HG02588 (cell line): Measurements from ENCODE around the gene ZNF253.
"Not testable (repeated sequence)": the region's sequence is repeated elsewhere in the genome, so short reads cannot be mapped to it uniquely, and the experiment has no call there.

Source experiments
- ATAC-seq: cut with Tn5 transposase; IDR thresholded peaks from one replicate; pipeline ENCODE4 v1.9.1; 2021; ENCODE audit warnings: mild to moderate bottlenecking, moderate library complexity; ENCODE audit not compliant: unreplicated experiment

Gene ZNF253

DNA sequence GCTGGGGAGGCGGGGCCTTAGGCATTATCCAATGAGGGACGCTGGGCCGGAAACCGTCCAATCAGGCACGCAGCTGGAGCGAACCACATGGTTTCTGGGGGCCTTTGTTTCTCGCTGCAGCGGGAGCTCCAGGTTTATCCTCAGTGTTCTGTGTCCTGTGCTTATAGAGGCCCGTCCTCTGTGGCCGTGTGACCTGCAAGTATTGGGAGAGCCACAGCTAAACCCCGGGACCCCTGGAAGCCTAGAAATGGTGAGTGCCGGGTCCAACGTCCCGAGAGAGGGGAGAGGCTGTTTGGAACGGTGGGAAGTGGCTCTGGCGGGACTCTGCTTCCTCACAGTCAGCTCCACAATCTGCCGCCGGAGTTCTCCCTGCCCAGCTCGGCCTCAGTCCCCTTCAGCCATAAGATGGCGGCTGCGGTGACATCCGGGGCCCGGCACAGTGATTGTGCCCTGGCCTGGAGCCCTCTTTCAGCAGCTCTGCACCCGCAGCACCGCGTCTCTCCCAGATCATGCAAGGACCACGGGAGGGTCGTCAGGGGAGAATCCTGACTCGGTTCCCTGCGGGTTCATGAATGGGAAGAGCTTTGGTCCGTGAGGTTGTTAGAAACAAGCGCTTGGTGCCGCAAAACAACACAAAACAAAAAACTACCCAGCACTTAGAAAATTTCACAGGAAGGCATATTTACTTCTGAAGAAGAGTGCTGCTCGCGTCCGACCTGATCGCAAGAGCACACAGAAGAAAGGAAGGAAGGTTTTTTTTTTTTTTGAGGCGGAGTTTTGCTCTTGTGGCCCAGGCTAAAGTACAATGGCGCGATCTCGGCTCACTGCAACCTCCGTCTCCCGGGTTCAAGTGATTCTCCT is at the start of gene ZNF253:
TSS of gene ZNF253 (plus strand) at position 133 of the 861 bp plus-strand sequence. CDS start at position 248, 115 bp downstream.
- peak; percentile 97 for ATAC-seq

DNA sequence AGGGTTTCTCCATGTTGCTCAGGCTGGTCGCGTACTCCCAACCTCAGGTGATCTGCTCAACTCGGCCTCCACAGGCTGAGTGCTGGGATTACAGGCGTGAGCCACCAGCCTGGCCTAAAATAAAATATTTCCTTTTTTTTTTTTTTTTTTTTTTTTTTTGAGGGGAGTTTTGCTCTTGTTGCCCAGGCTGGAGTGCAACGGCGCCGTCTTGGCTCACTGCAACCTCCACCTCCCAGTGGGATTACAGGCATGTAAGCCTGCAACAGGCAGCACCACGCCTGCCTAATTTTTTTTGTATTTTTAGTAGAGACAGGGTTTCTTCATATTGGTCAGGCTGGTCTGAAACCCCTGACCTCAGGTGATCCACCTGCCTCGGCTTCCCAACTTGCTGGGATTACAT is 49.0 kb upstream of the ZNF253 start:
- ATAC-seq, result no peak

GRCh38 chr19:19817357-19817756 is 48.3 kb upstream of the ZNF253 start:
- ATAC-seq, result no peak

- ATAC-seq, result no peak
Measured at GRCh38 chr19:19820774-19821320, 44.8 kb upstream of the ZNF253 start.

- ATAC-seq, result peak; percentile 85
Measured at GRCh38 chr19:19821366-19821951, 44.2 kb upstream of the ZNF253 start, which contains the start of gene ZNF506. TSS of gene ZNF506 (minus strand) at chr19:19821750. CDS start at chr19:19821603, 147 bp downstream.

DNA sequence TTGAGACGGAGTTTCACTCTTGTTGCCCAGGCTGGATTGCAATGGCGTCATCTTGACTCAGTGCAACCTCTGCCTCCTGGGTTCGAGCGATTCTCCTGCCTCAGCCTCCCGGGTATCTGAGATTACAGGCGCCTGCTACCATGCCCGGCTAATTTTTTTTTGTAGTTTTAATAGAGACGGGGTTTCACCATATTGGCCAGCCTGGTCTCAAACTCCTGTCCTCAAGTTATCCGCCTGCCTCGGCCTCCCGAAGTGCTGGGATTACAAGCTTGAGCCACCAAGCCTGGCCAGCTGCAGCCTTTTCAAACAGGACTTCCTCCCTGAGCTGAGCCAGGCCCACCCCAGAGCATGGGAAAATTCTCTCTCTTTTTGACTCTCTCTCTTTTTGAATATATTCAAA is 43.7 kb upstream of the ZNF253 start:
- not testable (repeated sequence) for ATAC-seq

GRCh38 chr19:19823916-19824315 is 41.8 kb upstream of the ZNF253 start:
- no peak for ATAC-seq

DNA sequence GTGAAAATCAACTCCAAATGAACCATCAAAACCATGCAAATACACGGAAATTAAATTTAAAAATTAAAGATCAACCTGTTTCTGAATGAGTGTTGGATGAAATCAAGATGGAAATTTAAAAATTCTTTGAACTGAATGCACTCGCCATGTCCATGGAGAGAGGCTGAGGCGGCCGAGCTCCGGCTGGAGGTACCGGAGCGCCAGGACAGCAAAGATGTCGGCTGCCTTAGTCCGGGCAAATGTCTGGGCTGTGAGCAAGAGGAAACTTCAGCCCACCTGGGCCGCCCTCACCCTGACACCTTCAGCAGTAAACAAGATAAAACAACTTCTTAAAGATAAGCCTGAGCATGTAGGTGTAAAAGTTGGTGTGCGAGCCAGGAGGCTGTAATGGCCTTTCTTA is 38.8 kb upstream of the ZNF253 start:
- no peak for ATAC-seq

DNA sequence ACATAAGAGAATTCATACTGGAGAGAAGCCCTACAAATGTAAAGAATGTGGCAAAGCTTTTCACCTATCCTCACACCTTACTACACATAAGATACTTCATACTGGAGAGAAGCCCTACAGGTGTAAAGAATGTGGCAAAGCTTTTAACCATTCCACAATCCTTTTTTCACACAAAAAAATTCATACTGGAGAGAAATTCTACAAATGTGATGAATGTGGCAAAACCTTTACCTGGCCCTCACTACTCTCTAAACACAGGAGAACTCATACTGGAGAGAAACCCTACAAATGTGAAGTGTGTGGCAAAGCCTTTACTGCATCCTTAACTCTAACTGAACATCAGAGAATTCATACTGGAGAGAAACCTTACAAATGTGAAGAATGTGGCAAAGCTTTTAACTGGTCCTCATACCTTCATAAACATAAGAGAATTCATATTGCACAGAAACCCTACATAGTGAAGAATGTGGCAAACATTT is 30.1 kb upstream of the ZNF253 start:
- no peak for ATAC-seq

- no peak for ATAC-seq
Measured at GRCh38 chr19:19847781-19848180, 17.9 kb upstream of the ZNF253 start.

GRCh38 chr19:19849056-19849455 is 16.6 kb upstream of the ZNF253 start:
- ATAC-seq, result no peak

- ATAC-seq, result not testable (repeated sequence)
Measured at GRCh38 chr19:19851740-19852139, 13.9 kb upstream of the ZNF253 start.

GRCh38 chr19:19858751-19859150 is 6.9 kb upstream of the ZNF253 start:
- ATAC-seq, result no peak

DNA sequence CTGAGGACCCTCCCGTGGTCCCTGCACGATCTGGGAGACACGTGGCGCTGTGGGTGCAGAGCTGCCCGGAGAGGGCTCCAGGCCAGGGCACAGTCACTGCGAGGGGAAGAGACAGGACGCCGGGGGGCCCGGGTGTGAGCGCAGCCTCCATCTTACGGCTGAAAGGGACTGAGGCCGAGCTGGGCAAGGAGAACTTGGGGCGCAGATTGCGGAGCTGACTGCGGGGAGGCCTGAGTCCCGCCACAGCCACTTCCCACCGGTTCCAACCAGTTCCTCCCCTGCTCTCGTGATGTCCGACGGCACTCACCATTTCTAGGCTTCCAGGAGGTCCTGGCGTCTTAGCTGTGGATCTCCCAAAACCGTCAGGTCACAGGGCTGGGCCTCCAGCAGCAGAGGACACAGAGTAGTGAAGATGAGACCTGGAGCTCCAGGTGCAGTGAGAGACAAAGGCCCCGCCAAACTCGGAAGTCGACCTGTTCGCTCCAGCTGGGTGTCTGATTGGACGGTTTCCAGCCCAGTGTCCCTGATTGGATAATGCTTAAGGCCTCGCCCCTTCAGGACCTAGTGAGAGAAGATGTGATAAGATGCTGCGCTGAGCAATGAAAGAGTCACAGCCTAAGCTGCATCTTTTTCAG is 4.8 kb upstream of the ZNF253 start:
- no peak for ATAC-seq

GRCh38 chr19:19866611-19867248 is 1.0 kb downstream of the ZNF253 start:
- no peak for ATAC-seq

DNA sequence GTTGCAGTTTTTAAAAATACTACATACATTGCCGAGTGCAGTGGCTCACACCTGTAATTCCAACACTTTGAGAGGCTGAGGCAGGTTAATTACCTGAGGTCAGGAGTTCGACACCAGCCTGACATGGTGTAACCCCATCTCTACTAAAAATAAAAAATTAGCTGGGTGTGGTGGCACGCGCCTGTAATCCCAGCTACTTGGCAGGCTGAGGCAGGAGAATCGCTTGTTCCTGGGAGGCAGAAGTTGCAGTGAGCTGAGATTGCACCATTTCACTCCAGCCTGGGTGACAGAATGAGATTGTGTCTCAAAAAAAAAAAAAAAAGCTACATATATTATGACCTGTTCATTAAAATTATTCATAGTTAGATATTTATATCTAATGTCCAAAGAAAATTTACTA is 4.4 kb downstream of the ZNF253 start:
- ATAC-seq, result not testable (repeated sequence)

DNA sequence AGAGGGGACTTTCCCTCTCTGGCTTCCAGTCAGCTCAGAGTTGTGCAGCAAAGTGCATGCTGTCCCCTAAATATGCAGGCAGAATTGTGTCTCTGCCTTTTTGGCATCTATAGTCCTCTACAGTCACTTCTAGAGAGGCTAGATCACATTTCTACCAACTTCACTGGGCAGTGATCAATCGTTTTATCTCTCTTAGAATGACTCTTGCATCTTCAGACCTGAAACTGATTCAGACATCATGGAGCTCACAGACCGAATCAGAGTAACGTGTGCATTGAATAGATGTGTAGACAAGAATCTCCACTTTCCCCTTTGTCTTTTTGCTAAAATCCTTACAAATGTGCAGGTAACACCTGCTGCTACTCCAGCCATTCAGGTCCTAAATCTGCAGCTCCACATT is 6.2 kb downstream of the ZNF253 start:
- no peak for ATAC-seq

DNA sequence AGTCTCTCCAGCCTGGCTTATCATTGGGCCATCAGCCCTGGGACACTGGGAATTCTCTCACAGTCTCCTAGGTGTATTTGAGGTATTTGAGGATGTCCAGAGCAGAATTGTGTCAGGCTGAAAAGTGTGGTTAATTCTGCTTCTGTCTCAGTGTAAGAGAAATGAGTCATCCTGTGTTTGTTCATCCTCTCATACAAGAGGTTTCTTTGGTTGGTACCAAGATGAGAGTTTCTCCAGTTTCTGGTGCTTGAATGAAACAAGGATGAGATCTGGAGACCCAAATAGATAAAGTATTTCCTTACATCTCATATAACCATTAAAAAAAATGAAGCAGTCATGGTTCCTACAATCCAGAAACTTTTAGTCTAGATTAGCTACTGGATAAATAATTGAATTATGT is 7.7 kb downstream of the ZNF253 start:
- no peak for ATAC-seq

DNA sequence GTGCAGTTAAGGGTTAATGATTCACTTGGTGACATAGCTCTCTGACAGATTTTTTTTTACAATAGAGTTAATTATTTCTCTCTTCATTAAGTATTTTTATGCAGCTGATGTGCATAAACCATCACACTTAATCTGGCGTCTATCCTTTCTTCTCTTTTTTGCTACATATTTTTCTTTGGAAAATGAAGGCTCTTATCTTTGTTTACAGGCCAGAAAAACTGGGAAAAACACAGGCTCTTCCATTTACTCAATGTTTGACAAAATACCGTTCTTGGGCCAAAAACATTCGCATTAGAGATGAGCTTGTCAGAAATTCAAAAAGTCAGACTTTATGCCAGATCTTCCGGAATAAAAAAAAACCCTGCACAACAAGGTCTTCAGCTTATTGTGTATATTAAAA is 12.0 kb downstream of the ZNF253 start:
- ATAC-seq, result no peak

DNA sequence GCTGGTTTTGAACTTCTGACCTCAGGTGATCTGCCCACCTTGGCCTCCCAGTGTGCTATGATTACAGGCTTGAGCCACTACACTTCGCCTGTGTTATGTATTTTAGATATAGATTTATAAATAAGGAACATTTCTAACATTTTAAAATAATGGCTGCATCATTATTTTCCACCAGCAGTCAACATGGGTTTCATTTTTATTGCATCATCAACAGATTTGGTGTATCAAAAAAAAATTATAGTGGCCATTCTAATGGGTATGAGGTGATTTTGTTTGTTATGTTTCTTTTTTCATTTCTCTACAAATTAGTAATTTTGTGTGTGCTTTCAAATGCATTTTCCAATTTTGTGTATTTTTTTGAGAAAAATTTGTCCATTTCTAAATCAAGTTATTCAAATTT is 18.9 kb downstream of the ZNF253 start:
- no peak for ATAC-seq
